OCI-LY7 (cell line): Measurements from ENCODE around the gene CRIP1. TPM values are rescaled to one million over a fixed set of nuclear protein-coding genes. Genes with fewer than 3 reads are reported as not detected.
A peak's percentile ranks its signal among the peaks of the same experiment; 100 is the strongest.

Experiments used
- BruUV-seq: library from RNA; stranded (reverse); fragments of 400-500 nt; replicated peaks from 2 replicates; lab custom pipeline; 2021; lab: Mats Ljungman, UMichigan
- CTCF ChIA-PET: fragments of 300-600 bp; sonication (Branson Sonifier 250); formaldehyde crosslinking; loops from one replicate; lab custom pipeline; 2022; ENCODE audit warnings: antibody characterized with exemption; ENCODE audit not compliant: unreplicated experiment; lab: Charles Lee
- POLR2A ChIA-PET: fragments of 300-600 bp; sonication (Branson Sonifier 250); formaldehyde crosslinking; loops from one replicate; lab custom pipeline; 2022; ENCODE audit warnings: antibody characterized with exemption; lab: Charles Lee
- DNase-seq: peaks from one replicate; pipeline ENCODE4 v3.0.0-alpha.2; 2015; ENCODE audit warnings: low spot score
- H2AFZ ChIP-seq: fragments of 200-600 bp; sonication (generic), shearing (Covaris generic); 2 replicates; pipeline ENCODE4 v1.6.1; 2014; ENCODE audit warnings: mild to moderate bottlenecking, antibody characterized with exemption, low read length, moderate library complexity
- H3K27ac ChIP-seq: fragments of 200-600 bp; sonication (generic); 2 replicates; pipeline ENCODE4 v1.5.1; 2014; ENCODE audit warnings: mixed run types, low read depth, mild to moderate bottlenecking, moderate library complexity, low read length, inconsistent platforms; ENCODE audit not compliant: poor library complexity, severe bottlenecking
- H3K36me3 ChIP-seq: fragments of 200-600 bp; sonication (generic); 2 replicates; pipeline ENCODE4 v1.6.1; 2014; ENCODE audit warnings: mild to moderate bottlenecking, antibody characterized with exemption, low read length, moderate library complexity, mixed read lengths; ENCODE audit not compliant: insufficient read depth
- H3K4me1 ChIP-seq: fragments of 200-600 bp; sonication (generic); 2 replicates; pipeline ENCODE4 v1.5.1; 2014; ENCODE audit warnings: mild to moderate bottlenecking, low read length; ENCODE audit not compliant: insufficient read depth, poor library complexity, severe bottlenecking
- H3K4me2 ChIP-seq: fragments of 200-600 bp; sonication (generic); 2 replicates; pipeline ENCODE4 v1.6.1; 2014; ENCODE audit warnings: mild to moderate bottlenecking, low read length
- H3K4me3 ChIP-seq: fragments of 200-600 bp; sonication (generic); 2 replicates; pipeline ENCODE4 v1.5.1; 2014; ENCODE audit warnings: mild to moderate bottlenecking, low read depth, low read length; ENCODE audit not compliant: poor library complexity, severe bottlenecking
- H3K79me2 ChIP-seq: fragments of 200-600 bp; sonication (generic); 2 replicates; pipeline ENCODE4 v1.6.1; 2016; ENCODE audit warnings: low read depth, mild to moderate bottlenecking, low read length, moderate library complexity, mixed read lengths; ENCODE audit not compliant: insufficient read depth
- H3K9me2 ChIP-seq: fragments of 200-600 bp; sonication (generic); 2 replicates; pipeline ENCODE4 v1.6.1; 2016; ENCODE audit warnings: mild to moderate bottlenecking, low read length, mixed read lengths; ENCODE audit not compliant: insufficient read depth
- H3K9me3 ChIP-seq: fragments of 200-600 bp; sonication (generic); 2 replicates; pipeline ENCODE4 v1.6.1; 2014; ENCODE audit warnings: mild to moderate bottlenecking, mixed run types, low read length, mixed read lengths
- H4K20me1 ChIP-seq: fragments of 200-600 bp; sonication (generic); 2 replicates; pipeline ENCODE4 v1.6.1; 2014; ENCODE audit warnings: mild to moderate bottlenecking, antibody characterized with exemption, low read length, moderate library complexity, mixed read lengths; ENCODE audit not compliant: insufficient read depth
- EZH2phosphoT487 ChIP-seq: fragments of 200-600 bp; sonication (generic); IDR thresholded peaks from 2 replicates; pipeline ENCODE4 v1.6.1; 2018; ENCODE audit warnings: low read depth, borderline replicate concordance, mild to moderate bottlenecking, mixed run types, antibody characterized with exemption, low read length, moderate library complexity, mixed read lengths
- intact Hi-C: fragments of 100-400 bp; cut with micrococcal nuclease; formaldehyde crosslinking; loops from one replicate; pipeline ENCODE4 v1.10.0; 2022; ENCODE audit not compliant: unreplicated experiment
- total RNA-seq, 2 experiments: library from RNA; depleted of rRNA in 1 of 2; stranded (reverse); fragments of >200 nt in 1 of 2; shearing (Covaris generic) in 1 of 2; gene quantifications; 2 replicates each; pipeline ENCODE4 v1.2.3, GENCODE V29; 2014 to 2022
- TF ChIP-seq, protein P1 (sequence below): fragments of 200-600 bp; sonication (generic); conservative IDR thresholded peaks from 2 replicates; pipeline ENCODE4 v1.5.1; 2014; ENCODE audit warnings: mild to moderate bottlenecking, antibody characterized with exemption, low read length, moderate library complexity, mixed read lengths

Gene CRIP1
- total RNA-seq, 2 experiments from 2014 or later, result 4.6 TPM; not detected in 1

DNA sequence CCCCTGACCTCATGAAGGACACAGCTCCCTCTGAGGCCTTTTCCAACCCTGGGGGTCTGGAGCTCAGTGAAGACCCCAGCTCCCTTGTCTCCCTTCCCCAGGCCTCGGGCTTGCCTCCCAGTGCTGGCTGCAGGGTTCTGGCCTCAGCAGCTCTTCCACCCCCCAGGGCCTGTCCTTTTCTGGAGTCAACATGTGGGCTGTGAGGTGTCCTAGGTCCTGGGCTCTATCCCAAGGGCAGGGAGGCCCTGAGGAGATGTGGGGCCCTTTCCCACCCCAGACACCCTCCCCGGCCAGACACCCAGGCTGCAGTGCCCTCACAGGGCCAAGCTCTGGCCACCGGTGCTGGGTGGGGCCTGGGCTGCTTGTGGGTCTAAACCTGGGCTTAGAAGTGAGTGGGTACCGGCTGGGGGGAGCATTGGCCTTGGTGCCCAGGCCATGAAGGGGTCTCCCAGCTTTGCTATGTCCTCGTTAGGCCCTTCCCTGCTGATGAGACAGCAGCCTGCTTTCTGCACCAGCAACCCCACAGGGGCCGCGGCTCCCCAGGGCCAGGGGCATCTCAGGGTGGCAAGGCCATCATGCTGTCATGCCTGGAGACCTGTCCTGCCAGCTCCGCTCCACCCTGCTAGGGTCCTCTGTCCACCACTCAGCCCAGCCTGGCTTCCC, 14.7 kb upstream of the CRIP1 start:
- BruUV-seq, result no TSS peak
- peaks cover 21% of the 10 kb centered on the region; the same call in 1 of the 2 replicates for H3K36me3 ChIP-seq
- H4K20me1 ChIP-seq, result no peaks in the 10 kb centered on the region
- H3K4me2 ChIP-seq, result no peak overlapping the region
- H3K79me2 ChIP-seq, result no peaks in the 10 kb centered on the region
- H3K9me3 ChIP-seq, result no peaks in the 10 kb centered on the region
- peaks cover 9% of the 10 kb centered on the region for H3K4me1 ChIP-seq
- TF ChIP-seq, protein P1, sequence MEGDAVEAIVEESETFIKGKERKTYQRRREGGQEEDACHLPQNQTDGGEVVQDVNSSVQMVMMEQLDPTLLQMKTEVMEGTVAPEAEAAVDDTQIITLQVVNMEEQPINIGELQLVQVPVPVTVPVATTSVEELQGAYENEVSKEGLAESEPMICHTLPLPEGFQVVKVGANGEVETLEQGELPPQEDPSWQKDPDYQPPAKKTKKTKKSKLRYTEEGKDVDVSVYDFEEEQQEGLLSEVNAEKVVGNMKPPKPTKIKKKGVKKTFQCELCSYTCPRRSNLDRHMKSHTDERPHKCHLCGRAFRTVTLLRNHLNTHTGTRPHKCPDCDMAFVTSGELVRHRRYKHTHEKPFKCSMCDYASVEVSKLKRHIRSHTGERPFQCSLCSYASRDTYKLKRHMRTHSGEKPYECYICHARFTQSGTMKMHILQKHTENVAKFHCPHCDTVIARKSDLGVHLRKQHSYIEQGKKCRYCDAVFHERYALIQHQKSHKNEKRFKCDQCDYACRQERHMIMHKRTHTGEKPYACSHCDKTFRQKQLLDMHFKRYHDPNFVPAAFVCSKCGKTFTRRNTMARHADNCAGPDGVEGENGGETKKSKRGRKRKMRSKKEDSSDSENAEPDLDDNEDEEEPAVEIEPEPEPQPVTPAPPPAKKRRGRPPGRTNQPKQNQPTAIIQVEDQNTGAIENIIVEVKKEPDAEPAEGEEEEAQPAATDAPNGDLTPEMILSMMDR, result no peak
- TF ChIP-seq EZH2phosphoT487, result no peak
- no peak overlapping the region for H2AFZ ChIP-seq
- no peaks in the 10 kb centered on the region for H3K9me2 ChIP-seq
- intact Hi-C loops, result no loop called here
- H3K4me3 ChIP-seq, result no peak overlapping the region
- POLR2A ChIA-PET, result no interaction called here
- CTCF ChIA-PET, result no interaction called here
- H3K27ac ChIP-seq, result no peak overlapping the region
- no peak for DNase-seq

DNA sequence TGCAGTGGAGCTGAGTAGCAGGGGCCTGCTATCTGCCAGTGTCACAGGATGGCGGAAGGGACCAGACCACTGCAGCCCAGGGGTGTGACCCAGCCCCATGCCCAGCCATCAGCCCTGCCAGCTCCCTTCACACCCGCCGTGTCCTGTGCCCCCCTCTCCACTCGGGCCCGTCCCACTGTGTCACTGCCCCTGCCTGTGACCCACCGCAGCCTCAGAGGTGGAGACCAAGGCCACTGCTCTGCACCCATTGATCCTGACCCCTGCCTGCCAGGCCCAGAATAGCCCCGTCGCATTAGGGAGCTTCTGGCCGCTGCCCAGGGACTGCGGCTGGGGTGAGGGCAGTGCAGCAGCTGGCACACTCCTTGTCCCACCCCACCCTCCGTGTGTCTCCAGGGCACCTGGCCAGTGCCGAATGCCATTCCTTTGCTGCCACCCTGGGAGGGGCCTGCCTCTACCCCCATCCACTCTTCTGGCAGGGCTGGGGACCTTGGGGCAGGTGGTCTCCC, 14.1 kb upstream of the CRIP1 start:
- H3K9me2 ChIP-seq, result no peaks in the 10 kb centered on the region
- intact Hi-C loops, result no loop called here
- no peak for DNase-seq
- no peak overlapping the region for H3K4me3 ChIP-seq
- TF ChIP-seq, protein P1, result no peak
- no peak for TF ChIP-seq EZH2phosphoT487
- peaks cover 9% of the 10 kb centered on the region for H3K4me1 ChIP-seq
- H3K79me2 ChIP-seq, result no peaks in the 10 kb centered on the region
- no peaks in the 10 kb centered on the region for H4K20me1 ChIP-seq
- H2AFZ ChIP-seq, result no peak overlapping the region
- H3K36me3 ChIP-seq, result peaks cover 19% of the 10 kb centered on the region; the same call in 1 of the 2 replicates
- H3K4me2 ChIP-seq, result no peak overlapping the region
- no peaks in the 10 kb centered on the region for H3K9me3 ChIP-seq
- no peak overlapping the region for H3K27ac ChIP-seq
- CTCF ChIA-PET, result no interaction called here
- no TSS peak for BruUV-seq
- POLR2A ChIA-PET, result no interaction called here

DNA sequence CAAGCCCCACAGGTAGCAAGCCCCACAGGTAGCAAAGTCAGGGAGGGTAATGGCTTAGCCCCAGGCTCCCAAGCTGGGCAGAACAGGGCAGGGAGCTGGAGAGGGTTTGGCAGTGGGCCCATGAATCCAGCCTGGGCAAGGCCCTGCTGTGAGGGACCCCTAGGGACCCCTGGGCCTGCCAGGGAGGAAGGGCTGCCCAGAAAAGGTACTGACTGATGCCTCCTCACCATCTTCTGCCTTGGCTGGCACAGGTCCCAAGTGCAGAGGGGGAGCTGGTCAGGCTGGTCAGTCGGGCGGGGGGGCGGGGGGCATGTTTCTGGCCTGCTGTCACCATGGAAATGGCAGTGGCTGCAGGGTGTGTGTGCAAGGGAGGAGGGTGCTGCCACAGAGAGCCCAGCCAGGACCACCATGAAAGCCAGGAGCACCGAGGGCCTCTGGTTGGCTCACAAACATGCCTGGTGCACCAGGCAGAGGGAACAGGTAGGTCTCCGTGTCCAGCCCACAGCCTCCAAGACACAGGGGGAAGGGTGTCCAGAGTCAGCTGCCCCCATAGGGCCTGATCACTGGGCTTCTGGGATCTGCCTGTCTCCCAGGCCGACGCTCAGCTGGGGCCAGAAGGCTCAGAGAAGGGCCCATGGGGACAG, 13.5 kb upstream of the CRIP1 start:
- ChIA-PET POLR2A (no interaction called here), CTCF (no interaction called here)
- H3K36me3 ChIP-seq, result peaks cover 17% of the 10 kb centered on the region; the same call in 1 of the 2 replicates
- peaks cover 9% of the 10 kb centered on the region for H3K4me1 ChIP-seq
- DNase-seq, result no peak
- no peak overlapping the region for H2AFZ ChIP-seq
- no peak overlapping the region for H3K4me3 ChIP-seq
- H3K9me3 ChIP-seq, result no peaks in the 10 kb centered on the region
- BruUV-seq, result no TSS peak
- no peaks in the 10 kb centered on the region for H3K79me2 ChIP-seq
- TF ChIP-seq EZH2phosphoT487, result no peak
- TF ChIP-seq, protein P1, result no peak
- H3K4me2 ChIP-seq, result peak overlapping the region; percentile 71; the same call in 1 of the 2 replicates
- no peak overlapping the region for H3K27ac ChIP-seq
- H4K20me1 ChIP-seq, result no peaks in the 10 kb centered on the region
- H3K9me2 ChIP-seq, result no peaks in the 10 kb centered on the region
- intact Hi-C loops, result no loop called here
